Measurements from ENCODE around the gene ROBO2. TPM values are rescaled to one million over a fixed set of nuclear protein-coding genes. Genes with fewer than 3 reads are reported as not detected.

Gene ROBO2
- total RNA-seq, 1 experiment from 2014 or later: not detected

DNA sequence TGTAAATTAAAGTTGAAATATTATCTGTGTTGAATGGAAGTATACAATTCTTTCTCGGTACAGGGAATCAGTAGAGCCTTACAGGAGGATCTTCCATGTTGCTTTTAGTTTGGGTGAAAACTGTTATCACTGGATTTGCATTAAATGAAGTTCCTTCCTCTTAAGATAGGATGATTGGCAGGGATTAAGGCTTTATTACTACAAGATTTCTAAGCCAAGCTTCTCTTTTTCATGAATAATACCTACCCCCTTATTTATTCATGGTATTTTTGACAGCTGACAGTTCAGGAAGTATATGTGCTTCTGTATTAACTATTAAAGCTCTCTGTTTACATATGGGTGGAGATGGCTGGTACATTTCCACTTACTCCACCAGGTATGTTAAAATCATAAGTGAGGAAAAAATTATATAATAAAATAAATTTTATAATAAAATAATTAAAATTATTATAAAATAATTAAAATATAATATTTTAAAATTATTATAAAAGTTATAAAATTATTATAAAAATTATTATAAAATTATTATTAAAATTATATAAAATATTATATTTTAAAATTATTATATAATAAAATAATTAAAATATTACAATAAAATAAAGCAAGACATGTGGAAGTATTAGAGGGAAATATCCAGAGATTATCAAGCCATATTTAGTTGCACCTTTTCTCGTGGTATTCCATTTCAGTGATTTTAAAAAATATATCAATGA lies 332.9 kb downstream of the ROBO2 start:
- H3K79me2 ChIP-seq (ENCODE audit: insufficient read depth, low read length): no peaks in the 10 kb centered on the region
- no peaks in the 10 kb centered on the region for H4K20me1 ChIP-seq (ENCODE audit: insufficient read depth)
- no TSS peak for BruUV-seq (replicated peaks)
- H3K4me3 ChIP-seq (replicated peaks in 1 of 2; ENCODE audit: low read depth in 1 of 2, low read length in 2 of 2): no peak overlapping the region
- TF ChIP-seq, protein P1, sequence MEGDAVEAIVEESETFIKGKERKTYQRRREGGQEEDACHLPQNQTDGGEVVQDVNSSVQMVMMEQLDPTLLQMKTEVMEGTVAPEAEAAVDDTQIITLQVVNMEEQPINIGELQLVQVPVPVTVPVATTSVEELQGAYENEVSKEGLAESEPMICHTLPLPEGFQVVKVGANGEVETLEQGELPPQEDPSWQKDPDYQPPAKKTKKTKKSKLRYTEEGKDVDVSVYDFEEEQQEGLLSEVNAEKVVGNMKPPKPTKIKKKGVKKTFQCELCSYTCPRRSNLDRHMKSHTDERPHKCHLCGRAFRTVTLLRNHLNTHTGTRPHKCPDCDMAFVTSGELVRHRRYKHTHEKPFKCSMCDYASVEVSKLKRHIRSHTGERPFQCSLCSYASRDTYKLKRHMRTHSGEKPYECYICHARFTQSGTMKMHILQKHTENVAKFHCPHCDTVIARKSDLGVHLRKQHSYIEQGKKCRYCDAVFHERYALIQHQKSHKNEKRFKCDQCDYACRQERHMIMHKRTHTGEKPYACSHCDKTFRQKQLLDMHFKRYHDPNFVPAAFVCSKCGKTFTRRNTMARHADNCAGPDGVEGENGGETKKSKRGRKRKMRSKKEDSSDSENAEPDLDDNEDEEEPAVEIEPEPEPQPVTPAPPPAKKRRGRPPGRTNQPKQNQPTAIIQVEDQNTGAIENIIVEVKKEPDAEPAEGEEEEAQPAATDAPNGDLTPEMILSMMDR (IDR thresholded peaks at IDR 0.05 in 2 of 3, conservative IDR thresholded peaks at IDR 0.05 in 1 of 3; ENCODE audit: borderline replicate concordance in 1 of 3, insufficient read depth in 1 of 3, low read depth in 2 of 3, low read length in 2 of 3): no peak
- TF ChIP-seq, protein P2, sequence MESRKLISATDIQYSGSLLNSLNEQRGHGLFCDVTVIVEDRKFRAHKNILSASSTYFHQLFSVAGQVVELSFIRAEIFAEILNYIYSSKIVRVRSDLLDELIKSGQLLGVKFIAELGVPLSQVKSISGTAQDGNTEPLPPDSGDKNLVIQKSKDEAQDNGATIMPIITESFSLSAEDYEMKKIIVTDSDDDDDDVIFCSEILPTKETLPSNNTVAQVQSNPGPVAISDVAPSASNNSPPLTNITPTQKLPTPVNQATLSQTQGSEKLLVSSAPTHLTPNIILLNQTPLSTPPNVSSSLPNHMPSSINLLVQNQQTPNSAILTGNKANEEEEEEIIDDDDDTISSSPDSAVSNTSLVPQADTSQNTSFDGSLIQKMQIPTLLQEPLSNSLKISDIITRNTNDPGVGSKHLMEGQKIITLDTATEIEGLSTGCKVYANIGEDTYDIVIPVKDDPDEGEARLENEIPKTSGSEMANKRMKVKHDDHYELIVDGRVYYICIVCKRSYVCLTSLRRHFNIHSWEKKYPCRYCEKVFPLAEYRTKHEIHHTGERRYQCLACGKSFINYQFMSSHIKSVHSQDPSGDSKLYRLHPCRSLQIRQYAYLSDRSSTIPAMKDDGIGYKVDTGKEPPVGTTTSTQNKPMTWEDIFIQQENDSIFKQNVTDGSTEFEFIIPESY (IDR thresholded peaks at IDR 0.05; ENCODE audit: extremely low read depth, insufficient replicate concordance, low read length): no peak
- TF ChIP-seq CEBPB (IDR thresholded peaks at IDR 0.05; ENCODE audit: low read depth): no peak
- TF ChIP-seq SP1 (IDR thresholded peaks at IDR 0.05; ENCODE audit: low read depth): no peak
- no peak for TF ChIP-seq ZNF274 (IDR thresholded peaks at IDR 0.05; ENCODE audit: low read depth, low read length)
- TF ChIP-seq FOSL1 (IDR thresholded peaks at IDR 0.05; ENCODE audit: low read depth): no peak
- no peak for TF ChIP-seq SIN3A (IDR thresholded peaks at IDR 0.05; ENCODE audit: low read depth)
- TF ChIP-seq SRF (IDR thresholded peaks at IDR 0.05; ENCODE audit: low read depth): no peak
- TF ChIP-seq EZH2phosphoT487 (IDR thresholded peaks at IDR 0.05; ENCODE audit: borderline replicate concordance): no peak
- no peaks in the 10 kb centered on the region for H3K36me3 ChIP-seq (ENCODE audit: control insufficient read depth in 1 of 2, insufficient read depth in 2 of 2, low read length in 2 of 2)
- POLR2A ChIA-PET: no interaction called here
- H3K4me2 ChIP-seq (ENCODE audit: low read length): no peak overlapping the region
- intact Hi-C loops (cut with micrococcal nuclease): no loop called here
- no peaks in the 10 kb centered on the region for H3K27me3 ChIP-seq (ENCODE audit: insufficient read depth, low read length)
- H3K4me1 ChIP-seq (ENCODE audit: control insufficient read depth in 1 of 2, insufficient read depth in 2 of 2, low read length in 2 of 2): no peaks in the 10 kb centered on the region
- peaks cover 6 to 8% of the 10 kb centered on the region in 2 experiments; a peak in 2 of 4 replicates for H3K9me3 ChIP-seq (ENCODE audit: control insufficient read depth in 1 of 2, insufficient read depth in 1 of 2, low read depth in 1 of 2, low read length in 2 of 2)
- RAD21 ChIA-PET (ENCODE audit: low non-redundant PET in 1 of 2, low total read pairs in 2 of 2, uncharacterized antibody in 2 of 2, unreplicated experiment in 2 of 2): no interaction called here
- no peak for DNase-seq (ENCODE audit: low read depth, low spot score)
- no peak overlapping the region for H2AFZ ChIP-seq (ENCODE audit: low read depth, low read length, poor library complexity, severe bottlenecking)
- H3K27ac ChIP-seq (ENCODE audit: low read depth, low read length): no peak overlapping the region
- CTCF ChIA-PET: no interaction called here
- H3K9me2 ChIP-seq (ENCODE audit: insufficient read depth): no peaks in the 10 kb centered on the region
- ATAC-seq: no peak
- no peak overlapping the region for H3K9ac ChIP-seq (ENCODE audit: low read length)

All from HCT116 (cell line).